ENCODE measurements around the gene MAD2L2. TPM values are rescaled to one million over a fixed set of nuclear protein-coding genes. Genes with fewer than 3 reads are reported as not detected.

Gene MAD2L2
- total RNA-seq, 1 experiment from 2014 or later = 93.8 TPM

GRCh38 chr1:11708554-11709350, 27.8 kb upstream of the MAD2L2 start:
- Histone ChIP-seq H3K9me3 (ENCODE audit: control insufficient read depth in 1 of 2, insufficient read depth in 1 of 2, low read depth in 1 of 2, low read length in 2 of 2) (no peaks in the 10 kb centered on the region), H3K36me3 (ENCODE audit: control insufficient read depth in 1 of 2, insufficient read depth in 2 of 2, low read length in 2 of 2) (no peaks in the 10 kb centered on the region), H3K4me2 (ENCODE audit: low read length) (peak overlapping the region; percentile 40), H3K4me1 (ENCODE audit: control insufficient read depth in 1 of 2, insufficient read depth in 2 of 2, low read length in 2 of 2) (peaks cover 16 to 26% of the 10 kb centered on the region in 2 experiments), H3K27me3 (ENCODE audit: insufficient read depth, low read length) (no peaks in the 10 kb centered on the region), H3K9ac (ENCODE audit: low read length) (no peak overlapping the region), H3K9me2 (ENCODE audit: insufficient read depth) (no peaks in the 10 kb centered on the region), H4K20me1 (ENCODE audit: insufficient read depth) (no peaks in the 10 kb centered on the region), H3K27ac (ENCODE audit: low read depth, low read length) (no peak overlapping the region), H3K4me3 (replicated peaks in 1 of 2; ENCODE audit: low read depth in 1 of 2, low read length in 2 of 2) (no peak overlapping the region), H3K79me2 (ENCODE audit: insufficient read depth, low read length) (no peaks in the 10 kb centered on the region), H2AFZ (ENCODE audit: low read depth, low read length, poor library complexity, severe bottlenecking) (no peak overlapping the region)
- no TSS peak for BruUV-seq (replicated peaks)
- DNase-seq (ENCODE audit: low read depth, low spot score) = no peak
- no peak for ATAC-seq
- intact Hi-C loops (cut with micrococcal nuclease) = no loop called here
- TF ChIP-seq POLR2A (IDR thresholded peaks at IDR 0.05; ENCODE audit: borderline replicate concordance, extremely low read depth, insufficient read depth, insufficient read length) (no peak), SRF (IDR thresholded peaks at IDR 0.05; ENCODE audit: low read depth) (no peak), RAD21 (IDR thresholded peaks at IDR 0.05; ENCODE audit: low read depth) (no peak), SIN3A (IDR thresholded peaks at IDR 0.05; ENCODE audit: low read depth) (no peak), ZBTB33 (IDR thresholded peaks at IDR 0.05; ENCODE audit: extremely low read depth, insufficient replicate concordance, low read length) (no peak), MAX (IDR thresholded peaks at IDR 0.05) (no peak), CBX3 (IDR thresholded peaks at IDR 0.05; ENCODE audit: low read depth) (no peak), TCF7L2 (IDR thresholded peaks at IDR 0.05; ENCODE audit: borderline replicate concordance, extremely low read depth, insufficient read depth, insufficient read length) (no peak), ATF3 (IDR thresholded peaks at IDR 0.05) (no peak), ELF1 (IDR thresholded peaks at IDR 0.05; ENCODE audit: borderline replicate concordance, low read depth) (no peak)
- ChIA-PET RAD21 (ENCODE audit: low non-redundant PET in 1 of 2, low total read pairs in 2 of 2, uncharacterized antibody in 2 of 2, unreplicated experiment in 2 of 2) (interaction anchor here in 1 of 2 experiments (1.1 kb wide), 1 partner anchor 16 kb away, joined by 3 read pairs; no protein-coding TSS in a partner anchor), CTCF (interaction anchor here (1.3 kb wide), 1 partner anchor 11 kb away, joined by 6 read pairs; no protein-coding TSS in a partner anchor), POLR2A (no interaction called here)

Data from HCT116 (cell line).